ENCODE measurements around the gene ADAMTS14. TPM values are rescaled to one million over a fixed set of nuclear protein-coding genes. Genes with fewer than 3 reads are reported as not detected.

The ADAMTS14 gene
- polyA plus RNA-seq, 3 donors: 0.69 to 0.79 (median 0.72) TPM

GRCh38 chr10:70691611-70692010 is 19.3 kb downstream of the ADAMTS14 start:
- DNase-seq (ENCODE audit: low read depth in 3 of 3, low spot score in 2 of 3): no peak

- no peak for DNase-seq (ENCODE audit: low read depth in 3 of 3, low spot score in 2 of 3)
These were observed 19.8 kb downstream of the ADAMTS14 start for GRCh38 chr10:70692043-70692603.

GRCh38 chr10:70693619-70694335 is 21.5 kb downstream of the ADAMTS14 start:
- no peak for DNase-seq (ENCODE audit: low read depth in 3 of 3, low spot score in 2 of 3)

GRCh38 chr10:70694418-70695141 is 22.3 kb downstream of the ADAMTS14 start:
- DNase-seq (ENCODE audit: low read depth in 3 of 3, low spot score in 2 of 3): no peak

- no peak for DNase-seq (ENCODE audit: low read depth in 3 of 3, low spot score in 2 of 3)
These were observed 23.1 kb downstream of the ADAMTS14 start for GRCh38 chr10:70695241-70696030.

GRCh38 chr10:70698211-70698610 is 25.9 kb downstream of the ADAMTS14 start:
- no peak for DNase-seq (ENCODE audit: low read depth in 3 of 3, low spot score in 2 of 3)

GRCh38 chr10:70699063-70699658 is 26.9 kb downstream of the ADAMTS14 start:
- DNase-seq (ENCODE audit: low read depth in 3 of 3, low spot score in 2 of 3): no peak

GRCh38 chr10:70699659-70700174 is 27.4 kb downstream of the ADAMTS14 start:
- DNase-seq (ENCODE audit: low read depth in 3 of 3, low spot score in 2 of 3): no peak

GRCh38 chr10:70702190-70702763 is 30.0 kb downstream of the ADAMTS14 start:
- DNase-seq (ENCODE audit: low read depth in 3 of 3, low spot score in 2 of 3): no peak

GRCh38 chr10:70704211-70704610 is 31.9 kb downstream of the ADAMTS14 start:
- DNase-seq (ENCODE audit: low read depth in 3 of 3, low spot score in 2 of 3): no peak

GRCh38 chr10:70705121-70705861 is 33.0 kb downstream of the ADAMTS14 start:
- DNase-seq (ENCODE audit: low read depth in 3 of 3, low spot score in 2 of 3): no peak

GRCh38 chr10:70711177-70711576 is 38.9 kb downstream of the ADAMTS14 start:
- no peak for DNase-seq (ENCODE audit: low read depth in 3 of 3, low spot score in 2 of 3)

GRCh38 chr10:70711911-70712310 is 39.6 kb downstream of the ADAMTS14 start:
- no peak for DNase-seq (ENCODE audit: low read depth in 3 of 3, low spot score in 2 of 3)

GRCh38 chr10:70714245-70714644 is 41.9 kb downstream of the ADAMTS14 start:
- DNase-seq (ENCODE audit: low read depth in 3 of 3, low spot score in 2 of 3): no peak

- DNase-seq (ENCODE audit: low read depth in 3 of 3, low spot score in 2 of 3): no peak
These were observed 42.6 kb downstream of the ADAMTS14 start for GRCh38 chr10:70714951-70715350.

- no peak for DNase-seq (ENCODE audit: low read depth in 3 of 3, low spot score in 2 of 3)
These were observed 43.8 kb downstream of the ADAMTS14 start for GRCh38 chr10:70715853-70716795.

- DNase-seq (ENCODE audit: low read depth in 3 of 3, low spot score in 2 of 3): no peak
These were observed 50.6 kb downstream of the ADAMTS14 start for GRCh38 chr10:70722820-70723424.

GRCh38 chr10:70723771-70724170 is 51.5 kb downstream of the ADAMTS14 start:
- no peak for DNase-seq (ENCODE audit: low read depth in 3 of 3, low spot score in 2 of 3)

Measured in right renal cortex interstitium (tissue), 3 donors.